ENCODE results near the gene PPP1R1C.

The PPP1R1C gene

GRCh38 chr2:181995289-181995688 lies 9.6 kb downstream of the PPP1R1C start:
- DNase-seq (ENCODE audit: low read depth) = no peak
- no peak overlapping the region for H3K4me3 ChIP-seq (ENCODE audit: low read depth, low read length)
- no peak for TF ChIP-seq CTCF (IDR thresholded peaks at IDR 0.05; ENCODE audit: low read depth, low read length, missing control alignments)

DNA sequence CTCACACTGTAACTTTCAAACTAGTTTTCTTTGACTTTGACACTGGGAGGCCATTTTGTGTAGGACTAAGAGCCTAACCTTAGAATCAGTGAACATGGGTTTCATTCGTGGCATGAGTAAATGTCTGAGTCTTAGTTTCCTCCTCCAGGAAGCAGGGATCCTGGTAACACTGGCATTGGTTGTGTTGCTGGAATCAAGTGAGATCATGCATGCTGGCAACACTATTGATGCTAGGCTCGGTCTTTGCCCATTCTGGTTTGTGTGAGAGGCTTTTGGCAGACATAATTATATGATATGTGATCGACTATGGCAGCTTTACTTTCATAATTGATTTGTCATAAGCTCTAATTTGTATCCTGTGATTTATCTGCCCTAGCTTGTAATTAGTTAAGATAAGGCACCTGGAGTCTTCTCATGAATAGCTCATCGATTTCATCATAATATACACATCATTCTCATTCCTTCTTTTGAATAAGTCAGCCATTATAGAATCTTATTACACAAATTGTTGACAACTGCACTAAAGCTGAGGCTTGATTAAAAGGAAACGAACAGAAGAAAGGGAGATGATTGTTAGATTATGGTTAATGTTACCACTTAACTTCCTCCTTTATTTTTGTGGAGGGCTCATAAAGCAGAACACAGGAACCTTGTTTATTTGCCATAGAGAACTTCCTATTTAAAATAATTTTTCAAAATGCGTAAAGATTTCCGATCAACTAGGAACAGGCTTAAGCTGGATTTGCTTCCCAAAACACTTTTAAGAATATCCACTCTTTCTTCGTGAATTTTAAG lies 12.6 kb downstream of the PPP1R1C start:
- no peak for TF ChIP-seq CTCF (IDR thresholded peaks at IDR 0.05; ENCODE audit: low read depth, low read length, missing control alignments)
- H3K4me3 ChIP-seq (ENCODE audit: low read depth, low read length) = no peak overlapping the region
- DNase-seq (ENCODE audit: low read depth) = no peak

GRCh38 chr2:181998891-181999654 lies 13.4 kb downstream of the PPP1R1C start:
- no peak for TF ChIP-seq CTCF (IDR thresholded peaks at IDR 0.05; ENCODE audit: low read depth, low read length, missing control alignments)
- no peak for DNase-seq (ENCODE audit: low read depth)
- no peak overlapping the region for H3K4me3 ChIP-seq (ENCODE audit: low read depth, low read length)

DNA sequence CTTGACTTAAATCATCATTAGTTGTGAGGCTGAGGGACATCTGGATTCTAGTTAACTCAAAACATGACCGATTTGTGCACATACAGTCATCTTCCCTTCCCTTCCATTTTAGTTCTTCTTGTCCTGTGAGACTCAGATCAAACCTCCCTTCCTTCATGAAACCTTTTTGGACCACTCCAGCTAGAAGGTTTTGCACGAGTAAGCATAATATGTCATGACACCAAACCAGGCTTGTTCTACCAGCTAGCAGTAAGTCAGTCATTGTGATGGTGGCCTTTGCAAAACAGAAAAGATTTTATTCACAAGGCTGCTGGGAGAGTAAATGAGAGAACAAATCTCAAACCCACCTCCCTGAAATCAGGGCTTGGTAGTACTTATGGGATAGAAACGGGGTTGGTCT lies 14.3 kb downstream of the PPP1R1C start:
- TF ChIP-seq CTCF (IDR thresholded peaks at IDR 0.05; ENCODE audit: low read depth, low read length, missing control alignments) = no peak
- H3K4me3 ChIP-seq (ENCODE audit: low read depth, low read length) = no peak overlapping the region
- no peak for DNase-seq (ENCODE audit: low read depth)

DNA sequence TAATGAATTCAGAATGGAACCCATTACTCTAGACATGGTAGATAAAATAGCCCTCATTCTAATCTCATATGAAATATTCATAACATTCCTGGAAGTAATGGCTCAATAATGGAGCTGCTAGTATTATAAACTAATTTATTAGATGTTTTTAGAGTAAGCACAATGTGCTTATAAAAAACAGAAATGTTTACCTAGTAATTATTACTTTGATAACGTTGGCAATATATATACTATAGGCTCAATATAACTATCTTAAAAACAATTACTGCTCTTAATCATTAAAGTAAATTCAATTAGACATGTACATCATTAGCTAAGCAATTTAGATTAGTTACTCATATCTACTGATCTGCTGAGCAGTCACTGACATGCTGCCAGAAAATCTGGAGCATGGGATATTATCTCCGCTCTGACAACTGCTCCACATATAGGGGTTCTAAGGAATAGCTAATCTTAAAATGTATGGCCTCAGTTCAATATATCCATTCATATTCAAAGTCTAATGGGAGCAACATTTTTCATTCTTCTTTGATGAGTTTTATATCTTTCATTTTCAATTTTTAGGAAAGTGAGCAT lies 19.4 kb downstream of the PPP1R1C start:
- no peak overlapping the region for H3K4me3 ChIP-seq (ENCODE audit: low read depth, low read length)
- TF ChIP-seq CTCF (IDR thresholded peaks at IDR 0.05; ENCODE audit: low read depth, low read length, missing control alignments) = no peak
- no peak for DNase-seq (ENCODE audit: low read depth)

DNA sequence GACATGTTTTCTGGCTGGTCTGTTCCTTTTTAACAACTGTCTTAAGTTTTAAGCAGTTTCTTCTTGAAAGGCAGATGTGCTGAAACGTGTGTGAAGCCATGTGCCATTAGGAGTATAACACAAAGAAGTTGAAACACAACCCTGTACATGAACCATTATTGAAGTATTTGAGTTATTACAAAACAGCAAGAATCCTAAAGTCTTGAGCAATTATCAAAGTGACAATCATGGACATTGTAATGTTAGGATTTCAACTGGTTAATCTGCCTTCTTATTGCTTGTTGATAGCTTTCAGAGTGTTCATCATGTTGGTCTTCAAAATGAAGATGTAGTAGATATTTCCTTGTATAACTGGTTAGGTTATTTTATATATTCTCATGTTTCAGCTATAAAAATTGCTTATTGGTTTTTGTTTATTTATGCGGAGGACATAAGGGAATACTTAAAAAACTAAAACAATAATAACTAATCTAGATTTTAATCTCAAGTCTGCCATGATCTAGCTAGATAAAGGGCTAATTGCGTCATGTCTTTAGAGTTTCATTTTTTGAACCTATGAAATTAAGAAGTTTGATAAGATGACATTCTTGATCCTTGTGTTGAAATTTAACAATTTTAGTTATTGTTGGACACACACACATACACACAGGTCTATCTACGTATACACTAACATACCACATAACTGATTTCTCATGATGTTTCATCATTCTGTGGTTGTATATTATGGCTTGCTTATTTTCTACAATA lies 21.1 kb downstream of the PPP1R1C start:
- H3K4me3 ChIP-seq (ENCODE audit: low read depth, low read length) = no peak overlapping the region

More for the DNA sequence above, 21.1 kb downstream of the PPP1R1C start:
- TF ChIP-seq CTCF (IDR thresholded peaks at IDR 0.05; ENCODE audit: low read depth, low read length, missing control alignments) = no peak
- DNase-seq (ENCODE audit: low read depth) = no peak

All from GM12864 (cell line).